ENCODE data around the gene TAOK2.
A peak's percentile ranks its signal among the peaks of the same experiment; 100 is the strongest.
"Not testable (repeated sequence)": the region's sequence is repeated elsewhere in the genome, so short reads cannot be mapped to it uniquely, and the experiment has no call there.

TAOK2 gene

GRCh38 chr16:30003670-30004423, 30.2 kb downstream of the TAOK2 start:
- DNase-seq (ENCODE audit: low read depth, low spot score): no peak

GRCh38 chr16:30004424-30004776, 30.7 kb downstream of the TAOK2 start:
- DNase-seq (ENCODE audit: low read depth, low spot score): no peak

- DNase-seq (ENCODE audit: low read depth, low spot score): no peak
Observed at GRCh38 chr16:30004811-30005242, 31.2 kb downstream of the TAOK2 start.

- peak; percentile 62 for DNase-seq (ENCODE audit: low read depth, low spot score)
Observed at GRCh38 chr16:30005341-30006094, 31.9 kb downstream of the TAOK2 start.

- no peak for DNase-seq (ENCODE audit: low read depth, low spot score)
Observed at GRCh38 chr16:30006095-30006473, 32.4 kb downstream of the TAOK2 start.

- DNase-seq (ENCODE audit: low read depth, low spot score): no peak
Observed at GRCh38 chr16:30006659-30007377, 33.1 kb downstream of the TAOK2 start.

- no peak for DNase-seq (ENCODE audit: low read depth, low spot score)
Observed at GRCh38 chr16:30007378-30007895, 33.8 kb downstream of the TAOK2 start.

GRCh38 chr16:30009085-30009862, 35.6 kb downstream of the TAOK2 start:
- DNase-seq (ENCODE audit: low read depth, low spot score): no peak

- no peak for DNase-seq (ENCODE audit: low read depth, low spot score)
Observed at GRCh38 chr16:30009990-30010843, 36.5 kb downstream of the TAOK2 start.

GRCh38 chr16:30010844-30011713, 37.4 kb downstream of the TAOK2 start, which contains the start of gene DOC2A:
TSS of gene DOC2A (minus strand) at chr16:30011027. CDS start at chr16:30010222, 805 bp downstream.
- peak; percentile 33 for DNase-seq (ENCODE audit: low read depth, low spot score)

- DNase-seq (ENCODE audit: low read depth, low spot score): no peak
Observed at GRCh38 chr16:30011714-30012504, 38.2 kb downstream of the TAOK2 start.

GRCh38 chr16:30012598-30012997, 38.9 kb downstream of the TAOK2 start:
- DNase-seq (ENCODE audit: low read depth, low spot score): not testable (repeated sequence)

- DNase-seq (ENCODE audit: low read depth, low spot score): not testable (repeated sequence)
Observed at GRCh38 chr16:30015450-30015849, 41.8 kb downstream of the TAOK2 start.

- DNase-seq (ENCODE audit: low read depth, low spot score): no peak
Observed at GRCh38 chr16:30016555-30017276, 43.0 kb downstream of the TAOK2 start.

- no peak for DNase-seq (ENCODE audit: low read depth, low spot score)
Observed at GRCh38 chr16:30017277-30017656, 43.6 kb downstream of the TAOK2 start.

GRCh38 chr16:30017937-30018336, 44.3 kb downstream of the TAOK2 start:
- DNase-seq (ENCODE audit: low read depth, low spot score): not testable (repeated sequence)

- no peak for DNase-seq (ENCODE audit: low read depth, low spot score)
Observed at GRCh38 chr16:30018731-30019158, 45.1 kb downstream of the TAOK2 start.

- DNase-seq (ENCODE audit: low read depth, low spot score): no peak
Observed at GRCh38 chr16:30022887-30023286, 49.2 kb downstream of the TAOK2 start, which contains the start of gene C16orf92. TSS of gene C16orf92 (plus strand) at chr16:30023198. CDS start at chr16:30023341, 143 bp downstream.

Data from astrocyte of the hippocampus (primary cell).